Osteoblast (primary cell): Measurements from ENCODE around the gene ABLIM1. TPM values are rescaled to one million over a fixed set of nuclear protein-coding genes. Genes with fewer than 3 reads are reported as not detected.

Source experiments
- DNase-seq: peaks from one replicate; pipeline ENCODE4 v3.0.0; 2011; ENCODE audit warnings: low spot score, mixed read lengths; ENCODE audit not compliant: insufficient read length; ENCODE audit errors: missing footprints
- H2AFZ ChIP-seq: 2 replicates; pipeline ENCODE4 v1.6.0; 2011; ENCODE audit warnings: mild to moderate bottlenecking, low read length
- H3K27ac ChIP-seq: 2 replicates; pipeline ENCODE4 v1.5.1; 2011; ENCODE audit warnings: mild to moderate bottlenecking, low read depth, low read length, moderate library complexity
- H3K27me3 ChIP-seq: 2 replicates; pipeline ENCODE4 v1.6.0; 2012; ENCODE audit warnings: mild to moderate bottlenecking, control low read depth, inconsistent platforms, low read length, moderate library complexity; ENCODE audit not compliant: insufficient read depth
- H3K36me3 ChIP-seq: 2 replicates; pipeline ENCODE4 v1.5.1; 2011; ENCODE audit warnings: mild to moderate bottlenecking, low read length, control low read depth, moderate library complexity; ENCODE audit not compliant: insufficient read depth
- H3K4me1 ChIP-seq: 2 replicates; pipeline ENCODE4 v1.5.1; 2011; ENCODE audit warnings: mild to moderate bottlenecking, low read length, control low read depth, moderate library complexity; ENCODE audit not compliant: insufficient read depth
- H3K4me2 ChIP-seq: 2 replicates; pipeline ENCODE4 v1.6.0; 2011; ENCODE audit warnings: mild to moderate bottlenecking, low read length; ENCODE audit not compliant: insufficient read depth
- H3K4me3 ChIP-seq: fragments of 200-600 bp; sonication (generic); 3 replicates; pipeline ENCODE4 v1.5.1; 2012; ENCODE audit warnings: mild to moderate bottlenecking, low read length, inconsistent platforms; ENCODE audit not compliant: insufficient read depth
- H3K79me2 ChIP-seq: 2 replicates; pipeline ENCODE4 v1.6.0; 2012; ENCODE audit warnings: mild to moderate bottlenecking, low read length, control low read depth, inconsistent platforms; ENCODE audit not compliant: insufficient read depth
- H3K9me3 ChIP-seq: 2 replicates; pipeline ENCODE4 v1.5.1; 2011; ENCODE audit warnings: low read depth, low read length, control low read depth
- H4K20me1 ChIP-seq: 2 replicates; pipeline ENCODE4 v1.6.0; 2012; ENCODE audit warnings: mild to moderate bottlenecking, low read length, control low read depth; ENCODE audit not compliant: insufficient read depth
- CTCF ChIP-seq: IDR thresholded peaks from 2 replicates; pipeline ENCODE4 v1.5.1; 2011; ENCODE audit warnings: mild to moderate bottlenecking, low read depth, low read length, moderate library complexity; ENCODE audit errors: extremely low read depth
- total RNA-seq: library from RNA; depleted of rRNA; stranded (reverse); fragments of >200 nt; gene quantifications from 2 replicates; pipeline ENCODE4 v1.2.3, GENCODE V29; 2012

ABLIM1 gene
- total RNA-seq, 1 donor: 11.2 TPM

- Histone ChIP-seq H3K9me3 (no peaks in the 10 kb centered on the region), H2AFZ (no peak overlapping the region), H4K20me1 (no peaks in the 10 kb centered on the region), H3K27ac (no peak overlapping the region), H3K27me3 (no peaks in the 10 kb centered on the region), H3K79me2 (no peaks in the 10 kb centered on the region), H3K4me2 (no peak overlapping the region), H3K36me3 (no peaks in the 10 kb centered on the region), H3K4me3 (no peak overlapping the region), H3K4me1 (no peaks in the 10 kb centered on the region)
- no peak for DNase-seq
- no peak for TF ChIP-seq CTCF
Measured at GRCh38 chr10:114412907-114413797, 244.9 kb downstream of the ABLIM1 start.

- Histone ChIP-seq H3K36me3 (no peaks in the 10 kb centered on the region), H3K9me3 (no peaks in the 10 kb centered on the region), H3K27me3 (peaks cover 14% of the 10 kb centered on the region), H3K79me2 (no peaks in the 10 kb centered on the region), H3K27ac (no peak overlapping the region), H4K20me1 (no peaks in the 10 kb centered on the region), H3K4me1 (no peaks in the 10 kb centered on the region), H3K4me3 (no peak overlapping the region), H3K4me2 (no peak overlapping the region), H2AFZ (no peak overlapping the region)
- TF ChIP-seq CTCF: no peak
- DNase-seq: no peak
Measured at GRCh38 chr10:114408968-114409444, 249.1 kb downstream of the ABLIM1 start.

DNA sequence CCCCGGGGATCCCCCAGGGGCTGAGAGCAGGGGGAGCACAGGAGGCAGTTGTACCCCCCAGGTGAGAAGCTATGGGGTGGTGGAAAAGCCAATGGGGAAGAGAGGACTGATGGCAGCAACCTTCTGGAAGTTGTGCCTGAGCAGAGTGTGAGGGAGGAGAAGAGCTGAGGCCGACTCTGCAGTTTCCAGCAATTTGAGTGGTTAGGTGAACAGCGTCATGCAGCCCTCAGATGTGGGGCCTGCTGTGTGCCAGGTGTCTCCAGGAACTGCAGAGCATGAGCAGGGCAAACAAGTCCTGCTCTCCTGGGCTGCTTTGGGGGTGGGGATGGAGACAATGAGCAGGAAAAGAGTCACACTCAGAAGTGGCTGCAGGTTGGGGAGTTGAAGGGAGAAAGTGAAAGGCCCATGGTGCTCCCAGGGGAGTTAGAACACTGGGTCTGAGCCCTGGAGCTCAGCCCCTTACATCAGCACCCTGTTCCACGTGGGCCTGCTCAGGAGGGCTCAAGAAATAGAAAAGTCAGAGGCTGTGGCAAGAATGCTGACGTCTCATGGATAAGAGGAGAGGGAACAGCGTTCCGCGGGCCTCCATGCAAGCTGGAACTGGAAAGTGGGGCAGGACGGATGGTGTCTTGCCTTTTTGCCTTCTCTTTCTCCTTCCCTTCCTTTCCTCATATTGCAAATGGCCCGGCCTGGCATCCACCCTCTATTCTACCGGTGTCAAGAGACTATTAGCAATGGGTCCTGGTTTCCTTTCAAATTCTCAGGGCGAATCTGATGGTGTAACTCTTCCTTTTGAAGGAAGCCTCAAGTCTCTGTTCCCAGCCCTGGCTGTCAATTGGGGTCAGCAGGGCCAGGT lies 249.7 kb downstream of the ABLIM1 start:
- Histone ChIP-seq H2AFZ (no peak overlapping the region), H3K4me3 (no peak overlapping the region), H3K27me3 (peaks cover 21% of the 10 kb centered on the region), H3K4me1 (no peaks in the 10 kb centered on the region), H3K4me2 (no peak overlapping the region), H3K79me2 (no peaks in the 10 kb centered on the region), H3K36me3 (no peaks in the 10 kb centered on the region), H3K9me3 (no peaks in the 10 kb centered on the region), H4K20me1 (no peaks in the 10 kb centered on the region), H3K27ac (no peak overlapping the region)
- TF ChIP-seq CTCF: no peak
- no peak for DNase-seq

- Histone ChIP-seq H3K36me3 (no peaks in the 10 kb centered on the region), H3K27ac (no peak overlapping the region), H4K20me1 (no peaks in the 10 kb centered on the region), H3K4me2 (no peak overlapping the region), H3K4me1 (no peaks in the 10 kb centered on the region), H3K4me3 (no peak overlapping the region), H3K79me2 (no peaks in the 10 kb centered on the region), H2AFZ (no peak overlapping the region), H3K9me3 (no peaks in the 10 kb centered on the region), H3K27me3 (peaks cover 38% of the 10 kb centered on the region)
- DNase-seq: no peak
- TF ChIP-seq CTCF: no peak
Measured at GRCh38 chr10:114406455-114406854, 251.6 kb downstream of the ABLIM1 start.
